ENCODE results near the gene ARHGAP15.

DNA sequence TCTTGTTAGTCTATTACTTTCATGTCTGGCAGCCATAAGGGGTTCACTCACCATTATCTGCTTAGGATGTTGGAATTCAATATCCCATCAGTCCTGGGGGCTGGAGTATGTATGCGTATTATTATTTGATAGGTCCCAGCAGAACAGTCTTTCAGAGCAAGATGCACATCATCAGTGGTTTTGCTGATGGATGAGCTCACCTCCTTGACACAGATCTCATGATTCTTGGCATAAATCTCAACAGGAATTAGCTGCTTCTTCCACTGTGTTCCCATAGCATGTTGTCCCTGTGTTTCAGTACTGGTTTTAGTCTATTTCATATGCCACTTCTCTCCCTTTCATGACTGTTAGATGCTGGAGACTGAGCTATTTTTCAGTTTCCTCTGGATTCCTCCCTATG lies 442.5 kb downstream of the ARHGAP15 start:
- TF ChIP-seq MAFK (IDR thresholded peaks at IDR 0.05; ENCODE audit: partially characterized antibody) (no peak), BHLHE40 (IDR thresholded peaks at IDR 0.05; ENCODE audit: low read depth, low read length) (no peak), RARB (CRISPR knock-in tag; IDR thresholded peaks at IDR 0.05) (no peak), POLR2A (IDR thresholded peaks at IDR 0.05; ENCODE audit: low read length) (no peak), ESRRA (IDR thresholded peaks at IDR 0.05; ENCODE audit: borderline replicate concordance, low read length) (no peak)
- TF ChIP-seq, protein P1, sequence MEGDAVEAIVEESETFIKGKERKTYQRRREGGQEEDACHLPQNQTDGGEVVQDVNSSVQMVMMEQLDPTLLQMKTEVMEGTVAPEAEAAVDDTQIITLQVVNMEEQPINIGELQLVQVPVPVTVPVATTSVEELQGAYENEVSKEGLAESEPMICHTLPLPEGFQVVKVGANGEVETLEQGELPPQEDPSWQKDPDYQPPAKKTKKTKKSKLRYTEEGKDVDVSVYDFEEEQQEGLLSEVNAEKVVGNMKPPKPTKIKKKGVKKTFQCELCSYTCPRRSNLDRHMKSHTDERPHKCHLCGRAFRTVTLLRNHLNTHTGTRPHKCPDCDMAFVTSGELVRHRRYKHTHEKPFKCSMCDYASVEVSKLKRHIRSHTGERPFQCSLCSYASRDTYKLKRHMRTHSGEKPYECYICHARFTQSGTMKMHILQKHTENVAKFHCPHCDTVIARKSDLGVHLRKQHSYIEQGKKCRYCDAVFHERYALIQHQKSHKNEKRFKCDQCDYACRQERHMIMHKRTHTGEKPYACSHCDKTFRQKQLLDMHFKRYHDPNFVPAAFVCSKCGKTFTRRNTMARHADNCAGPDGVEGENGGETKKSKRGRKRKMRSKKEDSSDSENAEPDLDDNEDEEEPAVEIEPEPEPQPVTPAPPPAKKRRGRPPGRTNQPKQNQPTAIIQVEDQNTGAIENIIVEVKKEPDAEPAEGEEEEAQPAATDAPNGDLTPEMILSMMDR (IDR thresholded peaks at IDR 0.05): no peak
- TF ChIP-seq, protein P2, sequence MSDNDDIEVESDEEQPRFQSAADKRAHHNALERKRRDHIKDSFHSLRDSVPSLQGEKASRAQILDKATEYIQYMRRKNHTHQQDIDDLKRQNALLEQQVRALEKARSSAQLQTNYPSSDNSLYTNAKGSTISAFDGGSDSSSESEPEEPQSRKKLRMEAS (IDR thresholded peaks at IDR 0.05): no peak

Data from A549 (cell line).